C4-2B (cell line): Measurements from ENCODE around the gene CRELD1.

Source experiments
- CTCF ChIP-seq: fragments of 450-650 bp; conservative IDR thresholded peaks from 2 replicates; pipeline ENCODE4 v1.5.1; 2017; ENCODE audit warnings: mild to moderate bottlenecking
- ZFX ChIP-seq: fragments of 450-650 bp; IDR thresholded peaks from 2 replicates; pipeline ENCODE4 v1.6.1; 2017

DNA sequence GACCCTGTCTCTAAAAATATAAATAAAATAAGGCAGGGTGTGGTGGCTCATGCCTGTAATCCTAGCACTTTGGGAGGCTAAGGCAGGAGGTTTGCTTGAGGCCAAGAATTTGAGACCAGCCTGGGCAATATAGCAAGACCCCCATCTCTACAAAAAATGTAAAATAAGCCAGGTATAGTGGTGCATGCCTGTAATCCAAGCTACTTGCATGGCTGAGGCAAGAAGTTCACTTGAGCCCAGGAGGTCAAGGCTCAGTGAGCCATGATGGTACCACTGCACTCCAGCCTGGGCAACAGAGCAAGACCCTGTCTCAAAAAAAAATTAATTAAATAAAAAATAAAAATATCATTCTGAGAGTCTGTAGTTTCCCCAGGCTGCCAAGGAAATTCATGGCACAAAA is 47.3 kb upstream of the CRELD1 start:
- no peak for TF ChIP-seq CTCF
- no peak for TF ChIP-seq ZFX
